Dendritic cell treated with granulocyte-macrophage colony-stimulating factor and Interleukin-4, amounts not matched to agents 40 ng/mL and 50 ng/mL, for 4 days (primary cell): Measurements from ENCODE around the gene GPC6.

ENCODE experiments used
- H3K27ac Mint-ChIP-seq: one replicate; pipeline ENCODE4 v1.8.0; 2022; ENCODE audit warnings: mild to moderate bottlenecking, mixed read lengths
- H3K27me3 Mint-ChIP-seq: one replicate; pipeline ENCODE4 v1.8.0; 2022; ENCODE audit warnings: mild to moderate bottlenecking, mixed read lengths
- H3K36me3 Mint-ChIP-seq: one replicate; pipeline ENCODE4 v1.8.0; 2022; ENCODE audit warnings: low read depth, mixed read lengths
- H3K4me1 Mint-ChIP-seq: one replicate; pipeline ENCODE4 v1.8.0; 2022; ENCODE audit warnings: low read depth, mixed read lengths
- H3K4me3 Mint-ChIP-seq: one replicate; pipeline ENCODE4 v1.8.0; 2022; ENCODE audit warnings: mild to moderate bottlenecking, moderate library complexity, mixed read lengths
- H3K9me3 Mint-ChIP-seq: one replicate; pipeline ENCODE4 v1.8.0; 2022; ENCODE audit warnings: mixed read lengths
- intact Hi-C: fragments of 100-400 bp; cut with micrococcal nuclease; formaldehyde crosslinking; loops from one replicate; pipeline ENCODE4 v1.15.0; 2022

GPC6 gene

GRCh38 chr13:93589788-93590187 lies 363.2 kb downstream of the GPC6 start:
- intact Hi-C loops, result no loop called here
- Mint-ChIP-seq H3K9me3 (no peaks in the 10 kb centered on the region), H3K4me3 (no peak overlapping the region), H3K27me3 (no peaks in the 10 kb centered on the region), H3K27ac (no peak overlapping the region), H3K36me3 (no peaks in the 10 kb centered on the region), H3K4me1 (no peaks in the 10 kb centered on the region)

GRCh38 chr13:93603043-93603442 lies 376.4 kb downstream of the GPC6 start:
- Mint-ChIP-seq H3K27me3 (no peaks in the 10 kb centered on the region), H3K36me3 (no peaks in the 10 kb centered on the region), H3K4me3 (no peak overlapping the region), H3K4me1 (no peaks in the 10 kb centered on the region), H3K9me3 (no peaks in the 10 kb centered on the region), H3K27ac (no peak overlapping the region)
- intact Hi-C loops, result no loop called here

GRCh38 chr13:93614776-93615175 lies 388.2 kb downstream of the GPC6 start:
- Mint-ChIP-seq H3K27me3 (no peaks in the 10 kb centered on the region), H3K4me3 (no peak overlapping the region), H3K4me1 (no peaks in the 10 kb centered on the region), H3K36me3 (no peaks in the 10 kb centered on the region), H3K27ac (no peak overlapping the region), H3K9me3 (peaks cover 9% of the 10 kb centered on the region)
- intact Hi-C loops, result no loop called here

- Mint-ChIP-seq H3K9me3 (peaks cover 7% of the 10 kb centered on the region), H3K4me3 (no peak overlapping the region), H3K4me1 (no peaks in the 10 kb centered on the region), H3K27ac (no peak overlapping the region), H3K36me3 (no peaks in the 10 kb centered on the region), H3K27me3 (no peaks in the 10 kb centered on the region)
- intact Hi-C loops, result no loop called here
These were observed 393.7 kb downstream of the GPC6 start for GRCh38 chr13:93620181-93620765.

GRCh38 chr13:93621051-93621450 lies 394.4 kb downstream of the GPC6 start:
- peaks cover 8% of the 10 kb centered on the region for H3K9me3 Mint-ChIP-seq
- intact Hi-C loops, result no loop called here
- no peak overlapping the region for H3K4me3 Mint-ChIP-seq
- H3K36me3 Mint-ChIP-seq, result no peaks in the 10 kb centered on the region
- H3K27me3 Mint-ChIP-seq, result no peaks in the 10 kb centered on the region
- H3K4me1 Mint-ChIP-seq, result no peaks in the 10 kb centered on the region
- H3K27ac Mint-ChIP-seq, result no peak overlapping the region

- Mint-ChIP-seq H3K36me3 (no peaks in the 10 kb centered on the region), H3K9me3 (peaks cover 18% of the 10 kb centered on the region), H3K27ac (no peak overlapping the region), H3K27me3 (no peaks in the 10 kb centered on the region), H3K4me3 (no peak overlapping the region), H3K4me1 (no peaks in the 10 kb centered on the region)
- intact Hi-C loops, result no loop called here
These were observed 395.4 kb downstream of the GPC6 start for GRCh38 chr13:93621966-93622365.

- H3K4me1 Mint-ChIP-seq, result no peaks in the 10 kb centered on the region
- H3K36me3 Mint-ChIP-seq, result no peaks in the 10 kb centered on the region
- H3K27ac Mint-ChIP-seq, result no peak overlapping the region
- no peaks in the 10 kb centered on the region for H3K27me3 Mint-ChIP-seq
- H3K4me3 Mint-ChIP-seq, result no peak overlapping the region
- intact Hi-C loops, result no loop called here
- peaks cover 20% of the 10 kb centered on the region for H3K9me3 Mint-ChIP-seq
These were observed 397.7 kb downstream of the GPC6 start for GRCh38 chr13:93624311-93624777.

- H3K4me3 Mint-ChIP-seq, result no peak overlapping the region
- H3K27ac Mint-ChIP-seq, result no peak overlapping the region
- H3K36me3 Mint-ChIP-seq, result no peaks in the 10 kb centered on the region
- intact Hi-C loops, result no loop called here
- H3K27me3 Mint-ChIP-seq, result no peaks in the 10 kb centered on the region
- peaks cover 20% of the 10 kb centered on the region for H3K9me3 Mint-ChIP-seq
- no peaks in the 10 kb centered on the region for H3K4me1 Mint-ChIP-seq
These were observed 398.9 kb downstream of the GPC6 start for GRCh38 chr13:93625536-93625935.

- H3K9me3 Mint-ChIP-seq, result peaks cover 13% of the 10 kb centered on the region
- H3K27me3 Mint-ChIP-seq, result no peaks in the 10 kb centered on the region
- no peak overlapping the region for H3K27ac Mint-ChIP-seq
- no peak overlapping the region for H3K4me3 Mint-ChIP-seq
- no peaks in the 10 kb centered on the region for H3K36me3 Mint-ChIP-seq
- intact Hi-C loops, result no loop called here
- no peaks in the 10 kb centered on the region for H3K4me1 Mint-ChIP-seq
These were observed 401.7 kb downstream of the GPC6 start for GRCh38 chr13:93628136-93628797.

- H3K27ac Mint-ChIP-seq, result no peak overlapping the region
- no peaks in the 10 kb centered on the region for H3K4me1 Mint-ChIP-seq
- peaks cover 16% of the 10 kb centered on the region for H3K9me3 Mint-ChIP-seq
- intact Hi-C loops, result no loop called here
- H3K36me3 Mint-ChIP-seq, result no peaks in the 10 kb centered on the region
- no peak overlapping the region for H3K4me3 Mint-ChIP-seq
- no peaks in the 10 kb centered on the region for H3K27me3 Mint-ChIP-seq
These were observed 409.0 kb downstream of the GPC6 start for GRCh38 chr13:93635616-93636032.

GRCh38 chr13:93637852-93638251 lies 411.2 kb downstream of the GPC6 start:
- Mint-ChIP-seq H3K4me1 (no peaks in the 10 kb centered on the region), H3K27me3 (no peaks in the 10 kb centered on the region), H3K27ac (no peak overlapping the region), H3K36me3 (no peaks in the 10 kb centered on the region), H3K9me3 (peaks cover 16% of the 10 kb centered on the region), H3K4me3 (no peak overlapping the region)
- intact Hi-C loops, result no loop called here

- H3K27ac Mint-ChIP-seq, result no peak overlapping the region
- intact Hi-C loops, result no loop called here
- no peaks in the 10 kb centered on the region for H3K36me3 Mint-ChIP-seq
- peaks cover 8% of the 10 kb centered on the region for H3K9me3 Mint-ChIP-seq
- no peak overlapping the region for H3K4me3 Mint-ChIP-seq
- H3K4me1 Mint-ChIP-seq, result no peaks in the 10 kb centered on the region
- H3K27me3 Mint-ChIP-seq, result no peaks in the 10 kb centered on the region
These were observed 413.8 kb downstream of the GPC6 start for GRCh38 chr13:93640452-93640851.

- H3K27ac Mint-ChIP-seq, result no peak overlapping the region
- H3K36me3 Mint-ChIP-seq, result no peaks in the 10 kb centered on the region
- peaks cover 11% of the 10 kb centered on the region for H3K9me3 Mint-ChIP-seq
- no peaks in the 10 kb centered on the region for H3K27me3 Mint-ChIP-seq
- intact Hi-C loops, result no loop called here
- no peaks in the 10 kb centered on the region for H3K4me1 Mint-ChIP-seq
- no peak overlapping the region for H3K4me3 Mint-ChIP-seq
These were observed 419.6 kb downstream of the GPC6 start for GRCh38 chr13:93646245-93646644.

- H3K36me3 Mint-ChIP-seq, result no peaks in the 10 kb centered on the region
- H3K9me3 Mint-ChIP-seq, result peaks cover 11% of the 10 kb centered on the region
- H3K27me3 Mint-ChIP-seq, result no peaks in the 10 kb centered on the region
- no peaks in the 10 kb centered on the region for H3K4me1 Mint-ChIP-seq
- no peak overlapping the region for H3K4me3 Mint-ChIP-seq
- no peak overlapping the region for H3K27ac Mint-ChIP-seq
- intact Hi-C loops, result no loop called here
These were observed 422.9 kb downstream of the GPC6 start for GRCh38 chr13:93649496-93649895.

GRCh38 chr13:93653776-93654175 lies 427.2 kb downstream of the GPC6 start:
- intact Hi-C loops, result no loop called here
- Mint-ChIP-seq H3K27ac (no peak overlapping the region), H3K4me3 (no peak overlapping the region), H3K27me3 (no peaks in the 10 kb centered on the region), H3K9me3 (no peaks in the 10 kb centered on the region), H3K36me3 (no peaks in the 10 kb centered on the region), H3K4me1 (no peaks in the 10 kb centered on the region)
